HG03354 (cell line): ENCODE data around the gene TMOD4.
"Not testable (repeated sequence)": the region's sequence is repeated elsewhere in the genome, so short reads cannot be mapped to it uniquely, and the experiment has no call there.

ENCODE experiments used
- ATAC-seq: cut with Tn5 transposase; IDR thresholded peaks from one replicate; pipeline ENCODE4 v1.9.1; 2021; ENCODE audit warnings: mild to moderate bottlenecking; ENCODE audit not compliant: unreplicated experiment, poor library complexity, severe bottlenecking

The TMOD4 gene

GRCh38 chr1:151175863-151176262, at the start of gene TMOD4:
TSS of gene TMOD4 (minus strand) at chr1:151175981. CDS start at chr1:151174875, 1,106 bp downstream.
- ATAC-seq: no peak

GRCh38 chr1:151222130-151222529, 46.3 kb upstream of the TMOD4 start:
- no peak for ATAC-seq

GRCh38 chr1:151221616-151222015, 45.8 kb upstream of the TMOD4 start:
- ATAC-seq: no peak

GRCh38 chr1:151213560-151213959, 37.8 kb upstream of the TMOD4 start:
- ATAC-seq: no peak

- no peak for ATAC-seq
These were observed 36.4 kb upstream of the TMOD4 start for GRCh38 chr1:151211972-151212705.

GRCh38 chr1:151210830-151211229, 35.0 kb upstream of the TMOD4 start:
- no peak for ATAC-seq

- not testable (repeated sequence) for ATAC-seq
These were observed 29.7 kb upstream of the TMOD4 start for GRCh38 chr1:151205381-151205965.

- ATAC-seq: no peak
These were observed 24.2 kb upstream of the TMOD4 start for GRCh38 chr1:151199873-151200581.

- peak; percentile 87 for ATAC-seq
These were observed 22.7 kb upstream of the TMOD4 start, which contains the start of gene PIP5K1A for GRCh38 chr1:151198254-151199127. TSS of gene PIP5K1A (plus strand) at chr1:151198552. CDS start at chr1:151198997, 445 bp downstream.

GRCh38 chr1:151197863-151198253, 22.1 kb upstream of the TMOD4 start:
- no peak for ATAC-seq

- no peak for ATAC-seq
These were observed 20.6 kb upstream of the TMOD4 start for GRCh38 chr1:151196292-151196800.

- ATAC-seq: not testable (repeated sequence)
These were observed 19.3 kb upstream of the TMOD4 start for GRCh38 chr1:151194894-151195594.

GRCh38 chr1:151193856-151194255, 18.1 kb upstream of the TMOD4 start:
- no peak for ATAC-seq

- no peak for ATAC-seq
These were observed 17.5 kb upstream of the TMOD4 start for GRCh38 chr1:151193304-151193703.

- ATAC-seq: no peak
These were observed 16.3 kb upstream of the TMOD4 start for GRCh38 chr1:151192047-151192446.

- peak; percentile 91 for ATAC-seq
These were observed 14.1 kb upstream of the TMOD4 start, which contains the start of gene VPS72 for GRCh38 chr1:151189637-151190445. TSS of gene VPS72 (minus strand) at chr1:151190197. CDS start at chr1:151190121, 76 bp downstream.

- ATAC-seq: not testable (repeated sequence)
These were observed 12.9 kb upstream of the TMOD4 start for GRCh38 chr1:151188667-151189066.

GRCh38 chr1:151187205-151187604, 11.4 kb upstream of the TMOD4 start:
- no peak for ATAC-seq
